ENCODE data around the gene SORBS1.

GRCh38 chr10:95312986-95313495 is 248.1 kb downstream of the SORBS1 start:
- no peak for TF ChIP-seq POLR2A (IDR thresholded peaks at IDR 0.05)
- TF ChIP-seq CTCF (IDR thresholded peaks at IDR 0.05) = no peak
- no peak for TF ChIP-seq EP300 (IDR thresholded peaks at IDR 0.05)
- no peak for TF ChIP-seq POLR2AphosphoS5 (IDR thresholded peaks at IDR 0.05)
